HEK293 (cell line): Measurements from ENCODE around the gene KLK11.

Experiments used
- CTCF ChIP-seq: fragments of 450-650 bp; formaldehyde crosslinking; IDR thresholded peaks from 2 replicates; pipeline ENCODE4 v1.5.1; 2016; ENCODE audit warnings: missing biosample characterization, missing genetic modification characterization
- KLF1 ChIP-seq: fragments of 450-650 bp; formaldehyde crosslinking; IDR thresholded peaks from 2 replicates; pipeline ENCODE4 v1.5.1; 2016; ENCODE audit warnings: missing biosample characterization, missing genetic modification characterization
- KLF9 ChIP-seq: fragments of 450-650 bp; formaldehyde crosslinking; IDR thresholded peaks from 2 replicates; pipeline ENCODE4 v1.5.1; 2016; ENCODE audit warnings: missing biosample characterization, missing genetic modification characterization, low read depth
- RBAK ChIP-seq: fragments of 450-650 bp; formaldehyde crosslinking; IDR thresholded peaks from 2 replicates; pipeline ENCODE4 v1.5.1; 2016; ENCODE audit warnings: missing biosample characterization, missing genetic modification characterization
- SETDB1 ChIP-seq: IDR thresholded peaks from one replicate; pipeline ENCODE4 v1.6.1; 2017; ENCODE audit warnings: mild to moderate bottlenecking, low read length, moderate library complexity, mixed read lengths; ENCODE audit not compliant: insufficient read length
- TCF7L2 ChIP-seq: IDR thresholded peaks from 2 replicates; pipeline ENCODE4 v1.6.1; 2011; ENCODE audit warnings: low read depth, mild to moderate bottlenecking, inconsistent platforms, low read length, moderate library complexity, borderline replicate concordance
- ZBTB44 ChIP-seq: fragments of 450-650 bp; IDR thresholded peaks from 2 replicates; pipeline ENCODE4 v1.5.1; 2018; ENCODE audit warnings: missing biosample characterization, mild to moderate bottlenecking, missing genetic modification characterization
- ZNF121 ChIP-seq: fragments of 450-650 bp; formaldehyde crosslinking; IDR thresholded peaks from 2 replicates; pipeline ENCODE4 v1.5.1; 2016; ENCODE audit warnings: missing biosample characterization, missing genetic modification characterization
- ZNF211 ChIP-seq: fragments of 450-650 bp; formaldehyde crosslinking; IDR thresholded peaks from 2 replicates; pipeline ENCODE4 v1.5.1; 2016; ENCODE audit warnings: low read depth, missing biosample characterization, missing genetic modification characterization
- ZNF274 ChIP-seq, 2 experiments: fragments of 200-500 bp in 1 of 2; fragments of 450-650 bp in 1 of 2; sonication (Bioruptor generic) in 1 of 2; formaldehyde crosslinking in 1 of 2; IDR thresholded peaks; 2 replicates each; pipeline versions ENCODE4 v1.5.1 to v1.6.1; 2014 to 2016; ENCODE audit warnings: borderline replicate concordance in 1 of 2, inconsistent platforms in 1 of 2, low read length in 1 of 2, missing biosample characterization in 1 of 2, missing genetic modification characterization in 1 of 2
- ZNF302 ChIP-seq: fragments of 450-650 bp; formaldehyde crosslinking; IDR thresholded peaks from 2 replicates; pipeline ENCODE4 v1.5.1; 2016; ENCODE audit warnings: missing biosample characterization, missing genetic modification characterization, low read depth
- ZNF777 ChIP-seq: fragments of 450-650 bp; formaldehyde crosslinking; IDR thresholded peaks from 2 replicates; pipeline ENCODE4 v1.5.1; 2017; ENCODE audit warnings: missing biosample characterization, missing genetic modification characterization, borderline replicate concordance

GRCh38 chr19:51002089-51002532 lies 24.3 kb downstream of the KLK11 start:
- TF ChIP-seq KLF9: no peak
- no peak for TF ChIP-seq KLF1 (tag by site-specific recombination)
- no peak for TF ChIP-seq ZNF121 (tag by site-specific recombination)
- TF ChIP-seq ZNF777 (tag by site-specific recombination): no peak
- TF ChIP-seq SETDB1: no peak
- TF ChIP-seq RBAK (tag by site-specific recombination): no peak
- no peak for TF ChIP-seq CTCF (tag by site-specific recombination)
- no peak for TF ChIP-seq ZNF302
- no peak for TF ChIP-seq TCF7L2
- TF ChIP-seq ZNF211 (tag by site-specific recombination): no peak
- no peak for TF ChIP-seq ZNF274 (IDR thresholded peaks at IDR 0.05; ENCODE audit: low read length)
- TF ChIP-seq ZNF274 (tag by site-specific recombination; IDR thresholded peaks at IDR 0.05; ENCODE audit: borderline replicate concordance): no peak
- TF ChIP-seq ZBTB44 (tag by site-specific recombination): no peak
